Large intestine (tissue), 12 donors: ENCODE data around the gene NXF2B. TPM values are rescaled to one million over a fixed set of nuclear protein-coding genes. Genes with fewer than 3 reads are reported as not detected.
A peak's percentile ranks its signal among the peaks of the same experiment; 100 is the strongest.
"Not testable (repeated sequence)": the region's sequence is repeated elsewhere in the genome, so short reads cannot be mapped to it uniquely, and the experiment has no call there.

Source experiments
- DNase-seq, 2 donors: peaks; one replicate each; pipeline versions ENCODE4 v3.0.0 to v3.0.0-alpha.2; 2013
- H3K27ac ChIP-seq: one replicate; pipeline ENCODE4 v1.5.1; 2013; ENCODE audit warnings: low read length
- H3K27me3 ChIP-seq: 2 replicates; pipeline ENCODE4 v1.6.1; 2013; ENCODE audit warnings: low read length; ENCODE audit not compliant: control insufficient read depth, insufficient read depth
- H3K36me3 ChIP-seq: 2 replicates; pipeline ENCODE4 v1.6.1; 2013; ENCODE audit warnings: low read length; ENCODE audit not compliant: control insufficient read depth, insufficient read depth
- H3K4me1 ChIP-seq: one replicate; pipeline ENCODE4 v1.6.1; 2013; ENCODE audit warnings: low read length; ENCODE audit not compliant: control insufficient read depth, insufficient read depth
- H3K4me3 ChIP-seq: one replicate; pipeline ENCODE4 v1.5.1; 2013; ENCODE audit warnings: low read length
- H3K9me3 ChIP-seq: one replicate; pipeline ENCODE4 v1.6.1; 2013; ENCODE audit warnings: mild to moderate bottlenecking, low read depth, low read length, moderate library complexity; ENCODE audit not compliant: control insufficient read depth
- WGBS: methylation state at CpG from one replicate; pipeline ENCODE4 v1.1.5; 2013; ENCODE audit warnings: low lambda C conversion rate; ENCODE audit not compliant: insufficient coverage; 5-methylcytosine and 5-hydroxymethylcytosine counted together
- long read RNA-seq, 11 donors: transcript quantifications; one replicate each; lab custom pipeline, GENCODE V29; 2026
- polyA plus RNA-seq: library from polyadenylated mRNA; unstranded; fragments of 120-200 nt; gene quantifications from one replicate; pipeline ENCODE4 v1.2.1, GENCODE V29; 2013

Gene NXF2B, protein sequence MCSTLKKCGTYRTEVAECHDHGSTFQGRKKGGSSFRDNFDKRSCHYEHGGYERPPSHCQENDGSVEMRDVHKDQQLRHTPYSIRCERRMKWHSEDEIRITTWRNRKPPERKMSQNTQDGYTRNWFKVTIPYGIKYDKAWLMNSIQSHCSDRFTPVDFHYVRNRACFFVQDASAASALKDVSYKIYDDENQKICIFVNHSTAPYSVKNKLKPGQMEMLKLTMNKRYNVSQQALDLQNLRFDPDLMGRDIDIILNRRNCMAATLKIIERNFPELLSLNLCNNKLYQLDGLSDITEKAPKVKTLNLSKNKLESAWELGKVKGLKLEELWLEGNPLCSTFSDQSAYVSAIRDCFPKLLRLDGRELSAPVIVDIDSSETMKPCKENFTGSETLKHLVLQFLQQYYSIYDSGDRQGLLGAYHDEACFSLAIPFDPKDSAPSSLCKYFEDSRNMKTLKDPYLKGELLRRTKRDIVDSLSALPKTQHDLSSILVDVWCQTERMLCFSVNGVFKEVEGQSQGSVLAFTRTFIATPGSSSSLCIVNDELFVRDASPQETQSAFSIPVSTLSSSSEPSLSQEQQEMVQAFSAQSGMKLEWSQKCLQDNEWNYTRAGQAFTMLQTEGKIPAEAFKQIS
- polyA plus RNA-seq = 0.36 TPM
- long read RNA-seq, donor 1 = 0 reads
- long read RNA-seq, donor 2 = 0 reads
- long read RNA-seq, donor 3 = 0 reads
- long read RNA-seq, donor 4 = 0 reads
- long read RNA-seq, donor 5 = 0 reads
- long read RNA-seq, donor 6 = 0 reads
- long read RNA-seq, donor 7 = 0 reads
- long read RNA-seq, donor 8 = 0 reads
- long read RNA-seq, donor 9 = 0 reads
- long read RNA-seq, donor 10 = 0 reads
- long read RNA-seq, donor 11 = 0 reads

DNA sequence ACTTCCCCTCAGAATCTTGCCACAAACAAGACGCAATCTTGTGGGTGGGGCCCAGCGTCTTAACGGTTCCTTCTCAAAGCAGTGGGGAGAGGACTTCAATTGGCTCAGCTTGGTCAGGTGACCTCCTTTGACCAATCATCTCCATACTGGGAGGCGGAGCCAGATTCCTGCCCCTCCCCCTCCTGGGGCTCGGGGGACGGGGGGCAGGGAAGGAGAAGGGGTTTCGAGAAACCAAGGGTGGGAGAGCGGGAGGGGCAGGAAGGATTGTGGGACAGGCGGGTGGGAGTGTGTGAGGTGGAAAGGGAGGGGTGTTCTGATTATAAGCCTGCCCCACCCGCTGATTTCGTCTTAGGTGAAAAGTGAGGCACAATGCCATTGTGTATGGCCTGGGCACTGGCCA lies at the start of gene NXF2B:
TSS of gene NXF2B (minus strand) at position 101 of the 400 bp plus-strand sequence. CDS start 59,972 bp downstream, outside the sequence.
- H3K36me3 ChIP-seq, H3K4me1 ChIP-seq, DNase-seq, H3K9me3 ChIP-seq, H3K4me3 ChIP-seq, H3K27ac ChIP-seq, H3K27me3 ChIP-seq: not testable (repeated sequence)
- no CpG with 5 or more reads among the region's 11 CpGs for WGBS

DNA sequence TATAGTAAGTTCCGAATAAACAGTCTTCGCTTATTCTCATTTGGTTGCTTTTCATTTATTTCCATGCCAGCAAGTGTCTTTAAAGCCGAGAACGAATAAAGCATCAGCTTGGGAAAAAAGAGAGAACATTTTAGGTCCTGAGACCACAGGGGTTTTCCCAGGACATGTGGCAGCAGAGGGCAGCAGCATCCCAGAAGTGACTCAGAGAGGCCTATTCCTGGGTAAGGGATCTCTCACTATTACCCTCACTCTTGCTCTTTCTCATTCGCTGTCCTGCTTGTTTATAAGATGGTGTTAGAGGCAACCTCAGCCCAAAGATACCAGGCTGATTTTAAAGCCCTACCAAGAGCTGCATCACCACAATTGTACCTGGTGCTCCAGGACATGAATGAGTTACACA lies 39.0 kb upstream of the NXF2B start:
- H3K9me3 ChIP-seq, H3K27ac ChIP-seq, H3K4me3 ChIP-seq, H3K36me3 ChIP-seq, H3K27me3 ChIP-seq, H3K4me1 ChIP-seq, DNase-seq: not testable (repeated sequence)
- WGBS = no CpG with 5 or more reads among the region's 5 CpGs

DNA sequence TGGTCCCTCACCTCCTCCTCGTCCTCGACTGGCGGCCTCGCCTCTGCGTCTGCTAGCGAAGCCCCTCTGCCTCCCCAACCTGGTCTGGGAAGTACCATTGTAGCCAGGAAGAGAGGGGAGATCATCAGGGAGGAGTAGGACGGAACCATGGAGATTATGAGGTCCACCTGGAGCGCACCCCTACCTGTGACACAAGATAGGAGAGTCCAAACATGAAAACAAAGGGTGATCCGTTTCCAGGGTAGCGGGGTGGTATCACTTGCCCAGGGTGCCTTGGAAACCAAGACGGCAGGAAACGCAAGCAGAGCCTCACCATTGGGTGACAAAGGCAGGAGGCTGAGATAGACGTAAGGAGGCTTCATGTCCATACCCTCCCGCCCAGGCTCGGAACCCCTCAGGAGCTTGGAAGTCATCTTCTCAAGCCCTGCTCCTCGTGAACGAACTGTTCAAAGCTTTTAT lies 32.0 kb upstream of the NXF2B start, which contains the start of gene TCP11X2:
TSS of gene TCP11X2 (minus strand) at position 51 of the 459 bp plus-strand sequence.
- H3K4me1 ChIP-seq, H3K4me3 ChIP-seq, H3K9me3 ChIP-seq, H3K27ac ChIP-seq, H3K27me3 ChIP-seq, DNase-seq, H3K36me3 ChIP-seq: not testable (repeated sequence)
- no CpG with 5 or more reads among the region's 17 CpGs for WGBS

DNA sequence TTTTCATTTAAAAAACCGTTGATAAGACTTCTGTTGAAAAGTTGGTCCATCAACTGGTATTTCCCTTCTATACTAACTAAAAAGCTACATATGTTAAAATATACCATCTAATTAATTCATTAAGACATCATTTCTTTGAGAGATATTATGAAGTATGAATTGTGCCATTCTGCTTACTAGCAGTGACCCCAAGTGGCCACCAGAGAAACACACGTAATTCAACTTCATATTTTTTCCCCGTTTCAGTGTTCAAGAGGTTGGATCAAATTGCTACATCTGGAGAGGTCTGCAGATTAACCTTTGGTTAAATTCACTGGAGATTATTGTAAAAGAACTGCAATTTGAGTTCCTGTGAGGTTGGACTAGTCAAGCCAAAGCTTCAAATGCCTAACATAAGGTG lies 30.4 kb upstream of the NXF2B start:
- not testable (repeated sequence) for H3K27me3 ChIP-seq, H3K9me3 ChIP-seq, DNase-seq, H3K36me3 ChIP-seq, H3K4me3 ChIP-seq, H3K27ac ChIP-seq, H3K4me1 ChIP-seq
- no CpG with 5 or more reads among the region's 3 CpGs for WGBS

DNA sequence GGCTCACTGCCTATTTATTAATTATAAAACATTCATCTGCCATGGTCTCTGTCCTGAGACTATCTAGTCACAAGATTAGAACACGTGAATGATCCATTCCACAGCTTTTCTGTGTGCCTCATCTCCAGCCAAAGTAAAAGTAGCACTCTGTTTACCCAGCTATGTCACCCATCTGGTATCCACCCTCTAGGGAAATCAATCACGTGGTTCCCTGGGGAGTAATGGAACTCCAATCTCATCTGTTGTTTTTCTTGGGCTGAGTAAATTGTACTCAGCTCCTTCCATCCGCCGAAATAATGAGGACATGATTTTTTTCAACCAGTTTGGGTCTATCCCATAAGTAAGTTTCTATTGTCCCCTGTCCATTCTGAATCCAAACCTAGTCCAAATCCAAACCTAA lies 18.8 kb upstream of the NXF2B start:
- H3K9me3 ChIP-seq, H3K36me3 ChIP-seq, H3K27me3 ChIP-seq, H3K4me1 ChIP-seq, H3K27ac ChIP-seq, H3K4me3 ChIP-seq, DNase-seq: not testable (repeated sequence)
- WGBS = no CpG with 5 or more reads among the region's 4 CpGs

DNA sequence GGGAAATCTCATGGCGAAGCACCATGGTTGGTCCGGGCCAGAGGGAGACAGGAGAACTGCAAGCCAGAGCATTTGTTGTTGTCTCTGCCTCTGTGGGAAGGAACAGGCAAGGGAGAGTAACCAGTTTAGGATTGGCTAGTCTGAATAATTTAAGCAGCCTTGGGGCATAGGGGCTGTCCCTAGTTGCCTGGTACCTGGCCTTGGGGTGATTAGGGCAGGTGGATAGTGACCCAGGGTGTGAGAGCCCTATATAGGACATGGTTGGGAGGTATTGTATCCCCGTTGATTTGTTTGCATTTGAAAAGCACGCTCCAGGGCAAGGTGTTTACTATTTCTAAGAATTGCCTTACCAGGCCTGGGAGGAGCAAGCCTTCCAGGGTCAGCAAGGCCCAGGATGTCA lies 25.3 kb downstream of the NXF2B start:
- H3K9me3 ChIP-seq, H3K27ac ChIP-seq, H3K4me3 ChIP-seq, DNase-seq, H3K36me3 ChIP-seq, H3K4me1 ChIP-seq, H3K27me3 ChIP-seq: not testable (repeated sequence)
- no CpG with 5 or more reads among the region's 4 CpGs for WGBS

DNA sequence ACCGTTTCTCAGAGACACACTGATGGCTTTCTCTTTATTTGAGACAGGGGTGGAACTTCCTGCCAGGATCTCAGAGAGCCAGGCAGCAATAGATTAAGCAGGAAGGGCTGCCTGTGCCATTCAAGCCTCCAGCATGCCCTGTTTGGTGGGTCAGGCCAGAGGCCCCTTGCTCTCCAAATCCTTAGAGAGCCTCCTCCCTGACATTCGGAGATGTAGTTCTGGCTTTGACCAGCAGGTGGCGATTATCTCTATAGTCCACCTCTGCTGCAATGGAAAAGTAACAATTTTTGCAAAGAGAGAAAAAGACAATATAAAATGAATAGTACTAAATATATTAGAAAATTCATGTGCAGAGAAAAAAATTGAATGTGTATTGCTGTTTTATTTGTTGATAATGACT lies 93.9 kb downstream of the NXF2B start:
- H3K9me3 ChIP-seq = no peaks in the 10 kb centered on the region
- DNase-seq = peak; percentile 3 to 9
- H3K27ac ChIP-seq = no peak overlapping the region
- no peaks in the 10 kb centered on the region for H3K27me3 ChIP-seq
- no peak overlapping the region for H3K4me3 ChIP-seq
- no peaks in the 10 kb centered on the region for H3K36me3 ChIP-seq
- WGBS = no CpG with 5 or more reads among the region's 3 CpGs
- H3K4me1 ChIP-seq = no peaks in the 10 kb centered on the region

DNA sequence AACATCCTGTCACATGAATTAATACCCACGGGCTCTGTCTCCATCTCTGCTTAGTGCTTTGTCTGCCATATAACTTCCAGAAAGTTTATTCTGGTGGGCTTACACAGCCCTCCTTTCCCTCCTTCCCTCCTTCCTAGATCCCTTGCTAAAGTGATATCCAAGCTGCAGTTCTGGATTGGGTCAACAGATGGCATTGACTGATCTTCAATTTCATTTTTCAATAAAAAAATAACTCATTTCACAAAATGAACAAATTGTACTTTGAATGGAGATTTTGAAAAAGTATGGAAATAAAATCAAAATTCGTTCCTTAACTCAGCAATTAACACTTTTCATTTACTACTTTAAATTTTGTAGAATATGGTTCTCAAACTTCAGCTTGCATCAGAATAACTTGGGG lies 97.9 kb downstream of the NXF2B start:
- Histone ChIP-seq H3K27me3 (no peaks in the 10 kb centered on the region), H3K4me1 (no peaks in the 10 kb centered on the region), H3K4me3 (no peak overlapping the region), H3K27ac (no peak overlapping the region), H3K36me3 (no peaks in the 10 kb centered on the region), H3K9me3 (no peaks in the 10 kb centered on the region)
- no peak for DNase-seq
- no CpG with 5 or more reads among the region's 2 CpGs for WGBS

DNA sequence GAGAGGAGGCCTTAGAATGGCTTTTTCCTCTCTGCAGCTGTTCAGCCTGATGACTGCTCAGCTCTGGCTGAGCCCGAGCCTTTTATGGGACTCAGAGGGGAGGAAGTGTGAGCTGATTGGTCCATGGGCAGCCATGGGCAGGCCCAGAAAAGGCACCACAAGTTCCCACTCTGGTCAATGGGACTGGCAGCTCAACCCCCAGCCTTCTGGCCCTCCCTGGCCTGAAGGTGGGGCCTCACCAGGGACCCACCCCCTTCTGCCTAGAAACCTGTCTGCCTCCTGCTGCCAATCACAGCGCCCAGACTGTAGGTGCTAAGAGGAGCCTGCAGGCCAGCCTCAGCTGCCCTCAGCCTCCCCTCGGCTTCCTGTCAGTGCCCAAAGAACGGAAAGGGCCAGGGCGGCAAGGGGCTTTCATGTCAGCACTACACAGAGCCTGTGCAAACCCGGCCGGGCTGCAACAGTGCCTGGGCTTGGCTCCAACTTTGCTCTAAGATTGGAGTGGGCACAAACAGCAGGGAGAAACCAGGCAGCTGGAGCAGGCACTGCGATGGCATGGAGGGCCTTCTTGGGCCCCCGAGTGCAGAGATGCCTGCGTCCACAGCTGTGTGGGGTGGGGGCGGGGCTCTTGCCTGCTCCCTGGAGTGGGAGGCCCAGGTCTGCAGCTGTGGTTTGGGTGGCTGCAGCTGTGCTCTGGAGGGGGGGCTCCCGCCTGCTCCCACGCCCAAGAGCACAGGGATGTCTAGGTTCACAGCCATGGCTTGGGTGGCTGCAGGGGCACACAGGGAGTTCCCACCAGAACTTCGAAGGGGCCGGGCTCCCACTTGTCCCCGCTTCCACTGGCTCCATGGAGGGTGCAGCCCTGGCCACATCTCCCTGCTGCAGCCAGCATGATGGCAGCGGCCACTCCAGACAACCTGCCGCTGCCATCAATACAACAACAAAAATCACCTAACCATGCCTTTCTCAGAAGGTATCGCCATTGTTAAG lies 100.2 kb downstream of the NXF2B start:
- no peak overlapping the region for H3K27ac ChIP-seq
- no CpG with 5 or more reads among the region's 19 CpGs for WGBS
- no peak for DNase-seq

DNA sequence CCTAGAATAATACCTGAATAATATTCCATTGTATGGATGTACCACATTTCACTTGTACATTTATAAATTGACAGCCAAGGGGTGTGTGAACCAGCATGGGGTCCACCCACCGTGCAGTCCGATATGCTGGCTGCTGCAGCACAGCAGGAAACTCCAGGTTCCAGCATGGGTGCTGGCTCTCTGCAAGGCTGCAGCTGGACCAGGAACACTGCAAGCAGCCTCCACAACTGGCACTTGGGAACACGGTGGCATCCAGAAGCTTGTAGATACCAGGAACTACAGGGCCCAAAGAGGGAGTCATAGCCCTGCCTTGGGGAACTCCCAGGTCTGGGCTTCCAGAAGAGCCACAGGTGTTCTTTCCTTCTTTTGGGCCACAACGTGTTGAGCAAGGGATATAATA lies 101.6 kb downstream of the NXF2B start:
- Histone ChIP-seq H3K36me3 (no peaks in the 10 kb centered on the region), H3K9me3 (no peaks in the 10 kb centered on the region), H3K27me3 (no peaks in the 10 kb centered on the region), H3K4me3 (no peak overlapping the region), H3K4me1 (no peaks in the 10 kb centered on the region), H3K27ac (no peak overlapping the region)
- WGBS = no CpG with 5 or more reads among the region's 4 CpGs
- no peak for DNase-seq

More for the DNA sequence above, 100.2 kb downstream of the NXF2B start:
- Histone ChIP-seq H3K4me1 (no peaks in the 10 kb centered on the region), H3K27me3 (no peaks in the 10 kb centered on the region), H3K9me3 (no peaks in the 10 kb centered on the region), H3K36me3 (no peaks in the 10 kb centered on the region), H3K4me3 (no peak overlapping the region)
